M059J (cell line): ENCODE measurements around the gene INO80E. TPM values are rescaled to one million over a fixed set of nuclear protein-coding genes. Genes with fewer than 3 reads are reported as not detected.

Source experiments
- DNase-seq: peaks from one replicate; pipeline ENCODE4 v3.0.0-alpha.2; 2012; ENCODE audit warnings: low read depth
- total RNA-seq: library from RNA; depleted of rRNA; stranded (reverse); fragments of >200 nt; shearing (Covaris generic); gene quantifications from 2 replicates; pipeline ENCODE4 v1.2.3, GENCODE V29; 2014

The INO80E gene
- total RNA-seq, 1 experiment from 2014 or later = 122 TPM

DNA sequence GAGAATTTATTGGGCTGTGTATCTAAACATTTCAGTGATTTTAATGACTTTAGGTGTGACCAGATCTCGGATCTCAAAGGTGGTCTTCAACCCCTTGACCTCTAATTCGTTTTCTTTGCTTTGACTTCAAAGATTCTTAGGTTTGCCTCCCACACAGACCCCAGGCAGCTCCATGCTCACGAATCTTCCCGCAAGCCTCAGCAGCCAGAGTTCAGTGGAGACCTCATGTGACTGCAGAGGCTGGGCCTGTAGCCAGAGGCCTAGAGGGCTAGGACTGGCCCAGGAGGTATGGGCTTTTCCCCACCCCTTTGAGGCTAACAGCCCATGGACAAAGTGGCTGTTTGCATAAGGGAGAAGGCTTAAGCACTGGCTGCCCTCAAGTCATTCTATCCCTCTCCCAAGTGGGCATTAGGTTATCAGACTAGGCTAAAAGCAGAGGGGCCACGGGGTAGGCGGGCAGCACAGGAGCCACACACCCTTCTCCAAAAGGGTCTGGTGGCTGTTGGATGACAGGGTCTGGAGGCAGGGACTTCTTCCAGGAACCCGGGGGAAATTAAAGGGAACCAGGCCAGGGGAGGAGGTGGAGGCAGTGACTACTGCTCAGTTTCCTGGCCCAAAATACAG, 3.6 kb upstream of the INO80E start:
- peak; percentile 53 for DNase-seq

DNA sequence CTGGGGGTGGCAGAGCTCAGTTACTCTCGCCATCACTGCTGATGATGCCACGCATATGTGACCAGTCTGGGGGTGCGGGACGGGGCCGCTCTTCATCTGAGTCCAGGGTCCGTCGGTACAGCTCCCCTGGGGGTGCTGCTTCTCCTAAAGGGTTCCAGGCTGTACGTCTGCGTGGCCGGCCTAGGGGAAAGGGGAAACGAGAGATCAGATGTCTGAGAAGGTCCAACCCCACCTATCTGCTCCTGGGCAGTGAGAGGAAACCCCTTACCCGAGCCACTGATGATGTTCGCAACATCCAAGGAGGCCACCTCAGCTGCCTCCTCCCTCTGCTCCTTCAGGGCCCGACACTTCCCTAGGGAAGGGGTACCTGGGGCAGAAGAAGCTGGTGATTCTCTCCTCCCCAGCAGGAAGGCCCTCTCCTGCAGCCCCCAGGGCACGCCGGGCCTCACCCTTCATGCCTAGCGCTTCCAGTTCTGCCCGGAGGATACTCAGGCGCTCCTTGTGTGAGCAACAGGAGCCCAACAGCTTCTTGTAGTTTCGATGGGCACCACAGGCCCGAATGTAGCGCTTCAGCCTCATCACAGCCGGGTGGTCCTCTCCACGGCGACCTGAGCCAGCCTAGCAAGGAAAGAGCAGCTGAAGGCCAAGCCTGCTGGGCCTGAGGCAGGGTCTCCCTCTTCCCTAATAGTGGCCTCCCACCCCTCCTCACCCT, 2.7 kb upstream of the INO80E start:
- no peak for DNase-seq

DNA sequence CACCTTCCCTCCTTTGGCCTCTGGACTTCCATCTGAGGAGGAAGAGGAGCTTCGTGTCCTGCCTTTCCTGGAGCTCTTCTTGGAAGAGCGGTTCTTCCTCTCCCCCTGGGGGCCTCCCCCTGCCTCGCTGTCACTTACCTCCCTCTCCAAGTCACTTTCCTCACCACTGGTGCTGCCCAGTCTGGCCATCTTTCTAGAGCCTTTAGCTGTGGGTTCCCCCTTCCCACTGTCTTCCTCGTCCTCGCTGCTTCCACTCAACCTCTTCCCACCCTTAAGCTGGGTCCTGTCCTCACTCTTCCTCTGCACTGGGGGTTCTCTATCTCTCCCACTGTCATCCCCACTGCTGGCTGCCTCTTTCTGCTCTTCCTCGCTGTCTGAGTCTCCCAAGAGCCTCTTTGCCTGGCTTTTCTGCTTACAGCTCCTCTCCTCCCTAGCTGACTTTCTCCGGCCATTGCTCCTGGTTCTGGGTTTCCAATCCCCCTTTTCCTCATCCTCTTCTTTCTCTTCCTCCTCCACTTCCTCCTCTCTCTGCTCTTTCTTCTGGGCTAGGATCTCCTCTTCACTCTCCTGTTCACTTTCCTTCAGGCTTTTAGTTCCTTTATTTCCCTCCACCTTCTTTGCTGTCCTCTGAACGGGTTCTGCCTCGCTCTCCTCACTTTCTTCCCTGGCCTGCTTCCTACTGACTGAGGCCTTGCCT, 2.0 kb upstream of the INO80E start:
- DNase-seq = no peak

DNA sequence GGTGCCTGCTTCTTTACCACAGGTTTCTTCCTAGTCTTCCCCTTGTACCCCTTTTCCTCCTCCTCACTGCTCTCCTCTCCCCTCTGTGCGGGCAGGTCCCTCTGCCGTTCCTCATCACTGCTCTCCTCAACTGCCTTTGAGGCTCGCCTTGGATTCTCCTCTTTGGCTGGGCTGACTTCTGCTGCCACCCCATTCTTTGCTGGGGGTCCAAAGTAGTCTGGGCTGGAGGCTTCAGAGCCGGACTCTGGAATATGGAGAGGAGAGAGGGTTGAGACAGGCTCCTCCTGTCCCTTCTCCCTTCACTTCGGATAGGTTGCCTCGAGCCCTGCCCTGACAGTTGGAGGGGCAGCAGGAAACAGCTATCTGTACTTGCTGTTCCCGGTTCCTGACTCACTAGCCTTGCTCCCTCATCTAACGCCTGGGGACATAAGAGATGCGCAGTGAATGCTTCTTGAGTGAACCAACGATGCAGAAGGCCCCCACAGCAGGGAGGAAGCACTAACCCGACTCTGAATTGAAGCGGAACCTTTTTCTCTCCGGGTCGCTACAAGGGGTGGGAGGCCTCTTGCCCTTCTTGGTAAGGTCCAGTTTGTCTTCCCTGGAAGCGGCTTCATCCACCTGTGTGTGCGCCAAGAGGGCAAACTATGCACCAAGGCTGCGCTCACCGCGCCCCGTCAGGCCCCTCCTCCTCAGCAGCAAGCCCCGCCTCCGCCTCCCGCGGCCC, 1.3 kb upstream of the INO80E start:
- DNase-seq = peak; percentile 93

DNA sequence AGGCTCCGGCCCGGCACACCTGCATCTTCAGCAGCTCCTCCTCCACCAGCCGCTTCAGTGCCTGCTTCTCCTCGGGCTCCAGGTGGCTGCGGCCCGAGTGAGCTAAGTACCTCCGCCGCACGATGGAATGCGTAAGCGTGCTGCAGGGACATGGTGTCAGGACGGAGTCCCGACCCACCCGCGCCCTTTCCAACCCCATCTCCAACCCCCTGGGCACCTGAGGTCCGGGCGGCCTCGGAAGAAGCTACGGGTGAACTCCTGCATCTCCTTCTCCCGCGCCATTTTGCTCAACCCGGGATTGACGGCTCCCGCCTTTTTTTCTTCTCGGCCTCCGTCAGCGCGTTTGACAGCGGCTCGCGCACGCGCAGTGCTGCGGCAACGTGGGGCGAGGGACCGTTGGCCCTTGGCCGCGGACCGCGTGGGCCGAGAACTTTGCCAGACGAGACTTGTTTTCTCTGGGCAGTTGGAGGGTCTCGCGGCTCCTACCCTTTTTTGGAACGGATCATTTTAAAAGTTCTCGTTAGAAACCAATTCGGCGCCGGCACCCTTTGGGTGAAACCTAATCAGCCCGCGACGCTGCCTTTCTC, 624 bp upstream of the INO80E start, which contains the start of gene HIRIP3:
Gene HIRIP3 (minus strand): TSS at position 294 of the 587 bp plus-strand sequence. CDS start 12 bp downstream, at position 282.
- DNase-seq = peak; percentile 80

DNA sequence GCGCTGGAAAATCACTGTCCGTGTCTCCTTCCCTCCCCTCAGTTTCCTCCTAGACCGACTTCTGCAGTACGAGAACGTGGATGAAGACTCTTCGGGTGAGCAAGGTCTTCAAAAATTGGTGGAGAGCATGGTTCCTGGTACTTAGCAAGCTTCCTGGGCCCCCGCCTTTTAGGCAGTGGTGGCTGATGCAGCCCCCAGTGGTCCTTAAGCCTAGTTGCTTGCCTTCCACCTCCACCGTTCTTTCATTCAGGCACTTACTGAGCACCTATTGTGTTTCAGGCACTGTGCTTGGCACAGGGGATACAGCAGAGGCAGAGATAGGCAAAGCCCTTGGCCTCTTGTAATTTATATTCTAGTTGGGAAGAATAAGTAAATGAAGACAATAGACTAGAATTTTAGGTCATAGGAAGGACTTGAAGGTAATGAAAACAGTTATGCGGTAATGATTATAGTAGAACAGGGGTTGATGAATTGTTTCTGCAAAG, 767 bp downstream of the INO80E start:
- DNase-seq = no peak

DNA sequence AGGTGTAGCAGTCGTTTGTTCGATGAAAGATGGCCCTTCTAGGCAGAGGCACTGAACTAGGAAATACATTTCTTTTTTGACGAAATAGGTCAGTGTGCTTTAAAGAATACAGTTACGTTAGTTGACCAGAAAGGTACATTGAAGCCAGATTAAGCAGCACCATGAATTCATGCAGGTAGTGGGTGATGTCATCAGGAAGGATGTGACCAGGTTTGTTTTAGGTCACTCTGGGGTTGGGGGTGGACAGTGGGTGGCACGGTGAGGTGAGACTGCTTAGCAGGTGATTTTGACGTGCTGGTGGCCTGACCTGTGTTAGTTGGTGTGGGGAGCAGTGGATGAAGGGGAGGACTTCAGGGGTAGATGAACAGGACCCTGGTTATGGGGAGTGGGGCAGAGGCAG, 3.6 kb downstream of the INO80E start:
- no peak for DNase-seq

DNA sequence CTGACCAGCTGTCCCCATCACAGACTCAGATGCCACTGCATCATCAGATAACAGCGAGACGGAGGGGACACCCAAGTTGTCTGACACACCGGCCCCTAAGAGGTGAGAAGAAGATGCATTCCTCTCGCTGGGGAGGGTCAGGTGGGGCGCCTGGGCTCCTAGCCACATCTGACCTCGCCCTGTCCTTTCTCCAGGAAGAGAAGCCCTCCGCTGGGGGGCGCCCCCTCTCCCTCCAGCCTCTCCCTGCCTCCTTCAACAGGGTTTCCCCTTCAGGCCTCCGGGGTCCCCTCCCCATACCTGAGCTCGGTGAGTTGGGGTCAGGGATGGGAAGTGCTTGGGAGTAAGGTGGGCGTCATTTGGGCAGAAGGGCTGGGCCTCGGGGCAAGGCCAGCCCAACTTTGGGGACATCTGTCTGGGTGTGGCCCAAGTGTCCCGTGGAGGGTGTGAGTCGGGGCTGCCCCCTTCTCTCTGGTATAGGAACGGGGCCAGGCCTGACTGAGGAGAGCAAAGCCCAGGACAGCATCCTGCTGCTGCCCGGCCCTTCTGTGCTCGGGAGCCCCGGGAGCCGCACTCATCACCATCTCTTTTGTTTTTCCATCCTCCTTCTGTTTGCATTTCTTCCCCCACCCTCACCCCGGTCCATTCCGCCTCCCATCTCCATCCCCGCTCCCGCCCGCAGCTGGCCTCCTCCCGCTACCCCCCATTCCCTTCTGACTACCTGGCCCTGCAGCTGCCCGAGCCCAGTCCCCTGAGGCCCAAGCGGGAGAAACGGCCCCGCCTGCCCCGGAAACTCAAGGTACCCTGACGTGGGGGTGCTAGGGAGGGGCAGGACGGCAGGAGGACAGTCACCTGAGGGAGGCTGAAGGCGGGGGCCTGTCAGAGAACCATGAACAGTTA, 4.9 kb downstream of the INO80E start:
- no peak for DNase-seq

DNA sequence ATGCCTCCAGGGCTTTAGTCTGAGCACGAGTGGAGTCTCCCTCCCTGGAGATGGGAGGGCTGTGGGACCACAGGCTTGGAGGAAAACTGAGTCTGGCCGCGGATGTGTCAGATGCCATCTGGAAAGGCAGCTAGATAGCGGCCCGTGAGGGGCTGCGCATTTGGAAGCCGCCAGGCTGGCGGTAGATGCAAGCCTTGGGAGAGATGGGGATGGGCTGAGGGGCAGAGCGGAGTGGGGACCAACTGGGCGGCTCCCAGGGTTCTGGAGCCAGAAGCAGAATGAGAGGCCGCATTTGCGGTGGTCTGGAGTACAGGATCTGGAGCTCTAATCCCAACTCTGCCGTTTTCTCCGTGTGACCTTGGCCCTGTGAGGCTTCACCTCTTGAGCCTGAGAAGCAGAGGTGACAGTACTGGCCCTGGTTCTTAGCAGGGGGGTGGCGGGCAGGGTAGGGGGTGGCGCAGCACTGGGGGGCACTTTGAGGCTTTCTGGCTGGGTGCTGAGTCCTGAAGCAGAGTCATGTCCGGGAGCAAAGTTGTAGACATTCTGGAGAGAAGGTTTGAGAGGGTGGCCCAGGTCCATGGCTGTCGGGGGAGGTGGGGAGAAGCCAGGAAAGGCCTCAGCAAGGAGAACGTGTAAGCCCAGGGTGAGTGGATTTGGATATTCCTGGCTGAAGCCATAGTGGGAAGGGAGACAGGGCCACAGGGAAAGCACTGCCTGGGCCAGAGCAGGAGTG, 6.7 kb downstream of the INO80E start:
- no peak for DNase-seq

DNA sequence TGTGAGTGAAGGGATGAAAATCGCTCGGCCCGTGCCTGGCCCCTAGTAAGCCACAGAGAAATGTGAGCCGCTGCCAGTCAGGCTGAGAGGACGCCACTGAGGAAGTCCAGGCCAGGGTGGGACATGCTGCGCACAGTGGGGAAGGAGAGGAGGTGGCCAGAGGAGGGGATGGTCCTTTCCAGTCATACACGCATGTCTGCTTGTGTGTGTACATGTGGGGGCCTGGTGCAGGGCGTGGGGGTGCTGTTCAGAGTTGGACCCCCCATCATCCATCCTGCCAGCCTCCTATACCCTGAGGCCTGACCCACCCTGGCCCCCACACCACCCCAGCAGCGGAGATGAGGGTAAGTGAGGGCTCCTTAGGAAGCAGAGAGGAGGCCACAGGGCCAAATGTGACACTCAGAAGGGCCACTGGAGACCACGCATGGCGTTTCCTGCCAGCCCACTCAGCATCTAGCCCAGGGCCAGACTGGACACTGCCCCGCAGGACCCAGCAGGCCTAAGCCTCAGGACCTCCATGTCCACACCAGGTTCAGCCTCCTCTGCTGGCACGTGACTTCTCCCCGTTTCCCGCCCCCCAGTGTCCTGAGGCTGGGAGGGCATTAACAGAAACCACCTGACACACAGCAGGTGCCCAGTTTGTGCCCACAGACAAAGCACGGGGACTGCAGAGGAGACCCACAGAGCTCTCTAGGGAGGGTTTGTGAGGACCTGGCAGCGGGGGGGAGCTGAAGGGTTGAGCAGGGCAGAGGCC, 7.8 kb downstream of the INO80E start:
- no peak for DNase-seq

DNA sequence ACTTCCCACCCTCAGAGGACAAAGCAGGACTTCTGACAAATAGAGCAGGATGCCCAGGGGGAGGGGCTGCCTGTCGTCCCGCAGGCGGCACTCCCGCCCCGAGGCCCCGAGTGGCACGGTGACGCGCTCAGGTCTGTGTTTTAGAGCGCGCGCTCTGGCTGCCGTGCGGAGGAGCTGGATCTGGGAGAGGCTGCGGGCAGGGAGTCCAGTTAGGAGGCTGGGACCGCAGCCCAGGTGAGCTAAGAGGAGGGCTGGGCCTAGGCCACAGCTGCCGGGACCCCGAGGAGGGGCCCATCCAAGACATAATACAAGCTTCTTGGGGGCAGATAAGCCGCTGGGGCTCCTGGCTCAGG, 8.4 kb downstream of the INO80E start:
- no peak for DNase-seq

DNA sequence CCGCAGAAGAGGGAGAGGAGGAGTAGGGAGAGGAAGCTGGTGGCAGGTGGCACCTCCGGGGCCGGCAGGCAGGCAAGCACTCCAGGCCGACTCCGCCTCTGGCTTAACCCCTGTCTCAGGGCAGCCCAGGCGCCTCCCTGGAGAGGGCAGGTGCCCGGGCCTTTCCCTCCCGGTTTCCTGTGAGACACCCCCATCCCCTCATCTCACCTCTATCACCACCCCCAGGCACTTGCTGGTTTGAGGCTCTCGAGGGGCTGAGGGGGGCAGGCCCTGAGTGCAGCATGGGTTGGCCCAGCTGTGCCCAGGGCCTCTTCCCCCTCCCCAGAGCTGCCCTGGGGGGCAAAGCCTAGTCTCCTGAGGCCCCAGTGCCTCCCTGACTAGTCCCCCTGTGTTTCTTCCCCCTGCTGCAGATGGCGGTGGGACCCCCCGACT, 8.8 kb downstream of the INO80E start:
- no peak for DNase-seq

DNA sequence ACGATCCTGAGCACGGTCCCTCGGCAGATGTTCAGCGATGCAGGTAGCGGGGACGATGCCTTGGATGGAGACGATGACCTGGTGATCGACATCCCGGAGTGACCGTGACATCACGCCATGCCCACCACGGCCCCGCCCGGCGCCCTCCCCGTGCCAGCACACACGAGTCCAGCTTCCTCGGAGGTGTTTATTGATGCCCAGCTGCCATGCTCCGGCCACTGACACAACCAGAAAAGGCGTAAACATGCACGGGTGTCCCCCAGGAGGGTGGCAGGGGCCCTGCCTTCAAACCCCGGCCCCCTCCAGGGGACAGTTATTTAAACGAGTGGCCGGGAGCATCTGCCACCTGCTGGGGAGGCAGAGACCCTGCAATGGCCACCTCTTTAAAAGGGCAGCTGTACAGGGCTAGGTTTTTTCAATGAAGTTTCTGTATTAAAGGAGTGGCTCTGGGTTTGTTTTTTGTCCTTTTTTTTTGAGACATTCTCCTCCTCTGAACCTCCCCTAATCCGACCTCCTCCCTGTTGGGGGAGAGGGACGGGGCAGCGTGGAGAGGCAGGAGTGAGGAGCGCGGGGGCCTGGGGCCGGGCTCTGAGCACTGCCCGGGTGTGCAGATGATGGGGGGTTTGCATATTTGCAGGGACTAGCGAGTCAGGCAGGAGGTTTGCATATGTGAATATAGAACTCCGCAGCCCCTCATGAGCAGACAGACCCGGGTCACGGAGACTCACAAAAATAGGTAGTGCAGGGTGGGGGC, 9.5 kb downstream of the INO80E start:
- DNase-seq = peak; percentile 40

DNA sequence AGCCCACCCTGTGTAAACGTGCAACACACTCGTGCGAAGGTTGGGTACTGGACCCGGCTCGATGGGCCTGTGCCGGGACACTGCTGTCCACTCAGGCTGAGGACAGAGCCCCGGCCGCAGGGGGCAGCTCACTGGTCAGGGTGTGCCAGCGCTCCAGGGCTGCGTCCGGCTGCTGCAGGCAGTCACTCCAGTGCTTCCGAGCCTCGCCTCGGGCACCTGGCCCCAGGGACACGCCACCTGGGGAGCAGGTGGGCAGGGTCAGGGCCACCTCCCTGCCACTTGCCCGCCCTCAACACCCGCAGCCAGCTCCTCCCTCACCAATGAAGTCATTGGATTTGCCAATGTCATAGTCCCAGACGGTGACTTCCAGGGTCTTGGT, 10.0 kb downstream of the INO80E start:
- no peak for DNase-seq

DNA sequence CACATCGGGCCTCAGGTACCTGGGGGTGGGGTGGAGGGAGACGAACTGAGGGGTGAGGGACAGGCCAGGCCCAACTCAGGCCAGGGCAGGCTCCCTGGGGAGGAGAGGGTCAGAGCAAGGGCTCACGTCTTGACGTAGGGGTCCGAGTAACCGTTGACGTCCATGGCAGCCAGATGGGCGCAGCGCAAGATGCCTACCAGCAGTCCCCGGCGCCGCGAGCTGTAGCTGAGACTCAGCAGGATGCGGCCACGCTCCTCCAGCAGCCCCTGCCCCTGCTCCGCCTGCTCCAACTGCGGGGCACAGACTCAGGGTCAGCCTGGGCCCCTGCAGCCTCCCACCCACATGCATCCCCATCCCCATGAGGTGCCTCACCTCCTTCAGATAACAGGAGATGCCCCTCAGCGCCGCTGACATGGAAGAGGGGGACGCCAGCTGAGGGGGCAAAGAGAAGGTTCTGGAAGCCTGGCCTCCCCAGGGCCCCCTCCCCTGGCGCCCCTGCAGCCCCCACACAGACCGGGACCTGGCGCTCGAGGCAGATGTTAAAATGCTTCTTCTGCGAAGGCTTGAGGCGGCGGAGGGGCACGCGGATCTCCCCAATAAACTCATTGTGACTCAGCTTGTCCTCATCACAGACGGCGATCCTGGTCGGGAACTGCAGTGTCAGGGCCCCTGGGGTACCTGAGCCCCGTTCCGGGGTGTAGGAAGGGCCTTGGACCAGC, 10.8 kb downstream of the INO80E start:
- DNase-seq = no peak

DNA sequence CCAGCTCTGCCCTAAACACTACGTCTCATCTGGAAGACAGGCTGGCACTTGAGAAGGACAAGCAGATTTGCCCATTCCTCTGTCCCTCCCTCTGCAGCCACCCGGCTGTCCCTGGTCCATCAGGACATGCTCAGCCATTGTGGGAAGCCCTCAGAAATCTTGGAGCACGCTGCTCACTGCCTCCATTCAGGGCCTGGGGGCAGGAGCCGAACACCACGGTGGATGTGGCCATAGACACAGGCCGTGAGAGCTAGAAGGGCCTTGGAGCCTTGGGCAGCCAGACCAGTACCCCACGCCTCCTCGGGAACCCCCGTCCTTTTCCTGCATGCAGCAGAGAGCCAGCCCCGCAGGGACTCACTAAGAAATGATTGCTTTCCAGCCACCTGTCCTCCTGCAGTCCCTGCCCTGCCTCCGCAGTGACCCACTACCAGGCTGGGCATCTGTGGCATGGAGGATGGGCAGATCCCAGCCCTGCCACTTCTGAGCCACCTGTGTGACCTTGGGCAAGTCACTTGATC, 11.4 kb downstream of the INO80E start:
- no peak for DNase-seq

DNA sequence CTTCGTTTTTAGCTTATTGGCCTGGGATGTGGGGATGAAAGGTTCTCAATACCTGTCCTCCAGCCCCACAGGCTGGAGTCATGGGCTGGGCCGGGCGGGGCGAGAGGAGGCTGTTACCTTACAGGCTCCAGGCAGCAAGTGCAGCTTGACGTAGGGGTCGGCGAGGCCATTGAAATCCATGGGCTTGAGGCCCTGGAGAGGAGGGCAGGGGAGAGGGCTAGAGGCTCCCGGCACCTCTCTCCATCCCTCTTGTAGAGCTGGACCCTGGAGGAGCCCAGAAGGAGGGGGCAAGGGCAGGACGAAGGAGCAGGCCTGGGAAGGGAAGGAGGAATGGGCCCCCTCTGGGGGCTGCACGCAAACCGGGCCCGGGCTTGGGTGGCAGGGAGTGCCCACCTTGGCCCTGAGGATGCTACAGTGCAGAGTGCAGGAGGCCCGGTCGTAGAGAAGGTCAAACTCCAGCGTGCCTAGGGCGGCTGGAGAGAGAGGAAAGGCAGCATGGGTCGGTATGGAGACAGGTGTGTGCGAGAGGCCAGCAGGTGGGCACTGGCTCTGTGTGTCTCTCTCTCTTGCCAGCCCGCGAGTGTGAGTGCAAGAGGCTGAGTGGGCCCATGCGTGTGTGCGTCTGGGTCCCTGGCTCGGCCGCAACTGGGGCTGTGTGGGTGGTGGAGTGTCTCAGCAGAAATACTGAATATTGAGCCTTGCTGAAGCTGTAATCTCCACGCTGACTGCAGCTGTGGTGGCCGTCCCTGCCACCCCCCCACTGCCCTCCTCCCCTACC, 13.2 kb downstream of the INO80E start:
- DNase-seq = no peak
